ENCODE results near the gene SLC25A29.

GRCh38 chr14:100342195-100342594 lies 36.0 kb upstream of the SLC25A29 start:
- TF ChIP-seq CTCF (optimal IDR thresholded peaks at IDR 0.05 in 1 of 3, IDR thresholded peaks at IDR 0.05 in 1 of 3, conservative IDR thresholded peaks at IDR 0.05 in 1 of 3; ENCODE audit: extremely low read depth in 1 of 3, insufficient read depth in 2 of 3, low read length in 3 of 3): no peak
- TF ChIP-seq EZH2 (IDR thresholded peaks at IDR 0.05; ENCODE audit: low read length): no peak
